ENCODE results near the gene GATB.
A peak's percentile ranks its signal among the peaks of the same experiment; 100 is the strongest.
"Not testable (repeated sequence)": the region's sequence is repeated elsewhere in the genome, so short reads cannot be mapped to it uniquely, and the experiment has no call there.

GATB gene

DNA sequence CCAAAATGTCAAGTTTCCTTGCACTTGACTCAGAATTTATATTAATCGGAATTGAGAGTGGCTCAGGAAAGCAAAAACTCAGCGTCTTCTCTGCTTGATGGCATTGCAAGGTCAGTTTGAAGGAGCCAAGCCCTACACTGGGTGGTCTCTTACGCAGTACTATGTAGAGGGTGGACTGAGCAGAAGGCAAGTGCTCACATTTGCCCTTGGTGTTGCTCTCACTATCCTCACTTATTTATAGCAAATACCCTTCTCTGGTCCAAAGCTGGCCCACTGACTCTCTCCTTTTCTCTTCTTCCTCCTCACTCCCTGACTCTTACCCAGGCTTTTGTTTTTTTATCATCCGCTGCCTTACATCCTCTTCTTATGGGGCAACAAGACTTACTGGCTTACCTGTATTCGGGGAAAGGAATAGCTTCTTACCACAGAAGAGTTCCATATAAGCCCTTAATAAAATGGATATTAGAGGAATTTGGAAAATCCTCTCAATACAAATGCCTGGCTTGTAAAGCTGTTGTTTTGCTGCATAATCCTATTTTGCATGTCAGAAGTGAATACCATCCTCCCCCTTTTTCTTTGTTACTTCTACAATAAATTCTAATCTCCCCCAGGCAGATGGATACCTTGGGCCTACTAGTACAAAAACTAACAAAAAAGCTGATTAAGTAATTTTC is 24.8 kb upstream of the GATB start:
- no peak for DNase-seq (ENCODE audit: low read depth in 2 of 2)

- DNase-seq (ENCODE audit: low read depth in 2 of 2): no peak
Measured at GRCh38 chr4:151784706-151785105, 23.9 kb upstream of the GATB start.

GRCh38 chr4:151783867-151784266 is 23.1 kb upstream of the GATB start:
- DNase-seq (ENCODE audit: low read depth in 2 of 2): no peak

DNA sequence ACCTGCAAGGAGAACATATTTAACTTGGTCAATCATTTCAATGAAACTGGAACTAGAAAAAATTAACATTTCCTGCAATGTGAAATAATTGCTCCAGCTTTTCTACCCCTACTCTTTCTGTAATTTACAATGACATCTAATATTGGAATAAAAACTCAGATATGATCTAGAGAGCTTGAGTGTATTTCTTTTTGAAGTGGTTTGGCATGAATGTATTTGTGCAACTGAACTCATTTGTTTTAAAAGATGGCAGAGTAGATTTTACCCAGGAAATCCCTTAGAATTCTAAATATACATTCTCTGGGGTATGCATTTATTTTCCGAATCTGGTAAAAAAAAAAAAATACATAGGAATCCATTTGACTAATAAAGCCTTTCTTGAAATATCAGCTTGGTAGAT is 21.5 kb upstream of the GATB start:
- DNase-seq (ENCODE audit: low read depth in 2 of 2): no peak

GRCh38 chr4:151781026-151781425 is 20.2 kb upstream of the GATB start:
- DNase-seq (ENCODE audit: low read depth in 2 of 2): no peak

GRCh38 chr4:151777471-151777870 is 16.7 kb upstream of the GATB start:
- DNase-seq (ENCODE audit: low read depth in 2 of 2): no peak

DNA sequence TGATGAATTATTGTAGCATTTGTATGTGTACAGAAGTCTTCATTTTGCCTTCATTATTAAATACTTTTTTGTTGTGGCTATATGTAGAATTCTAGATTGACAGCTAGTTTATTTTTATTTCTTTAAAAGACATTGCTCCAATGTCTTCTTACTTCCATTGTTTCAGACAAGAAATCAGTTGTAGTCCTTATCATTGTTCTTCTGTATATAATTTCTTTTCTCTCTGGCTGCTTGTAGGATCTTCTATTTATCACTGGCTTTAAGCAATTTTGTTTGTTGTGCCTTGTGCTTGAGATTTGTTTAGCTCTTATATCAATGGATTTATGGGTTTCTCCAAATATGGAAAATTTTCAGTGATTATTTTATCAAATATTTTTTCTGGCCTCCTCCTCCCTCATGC is 13.5 kb upstream of the GATB start:
- DNase-seq (ENCODE audit: low read depth in 2 of 2): no peak

- no peak for DNase-seq (ENCODE audit: low read depth in 2 of 2)
Measured at GRCh38 chr4:151772274-151772673, 11.5 kb upstream of the GATB start.

- DNase-seq (ENCODE audit: low read depth in 2 of 2): no peak
Measured at GRCh38 chr4:151771664-151772063, 10.9 kb upstream of the GATB start.

- no peak for DNase-seq (ENCODE audit: low read depth in 2 of 2)
Measured at GRCh38 chr4:151770154-151770553, 9.3 kb upstream of the GATB start.

- no peak for DNase-seq (ENCODE audit: low read depth in 2 of 2)
Measured at GRCh38 chr4:151768835-151769234, 8.0 kb upstream of the GATB start.

GRCh38 chr4:151766691-151767090 is 5.9 kb upstream of the GATB start:
- no peak for DNase-seq (ENCODE audit: low read depth in 2 of 2)

GRCh38 chr4:151760002-151760401 is 805 bp downstream of the GATB start:
- DNase-seq (ENCODE audit: low read depth in 2 of 2): no peak

GRCh38 chr4:151753056-151753455 is 7.8 kb downstream of the GATB start:
- DNase-seq (ENCODE audit: low read depth in 2 of 2): no peak

DNA sequence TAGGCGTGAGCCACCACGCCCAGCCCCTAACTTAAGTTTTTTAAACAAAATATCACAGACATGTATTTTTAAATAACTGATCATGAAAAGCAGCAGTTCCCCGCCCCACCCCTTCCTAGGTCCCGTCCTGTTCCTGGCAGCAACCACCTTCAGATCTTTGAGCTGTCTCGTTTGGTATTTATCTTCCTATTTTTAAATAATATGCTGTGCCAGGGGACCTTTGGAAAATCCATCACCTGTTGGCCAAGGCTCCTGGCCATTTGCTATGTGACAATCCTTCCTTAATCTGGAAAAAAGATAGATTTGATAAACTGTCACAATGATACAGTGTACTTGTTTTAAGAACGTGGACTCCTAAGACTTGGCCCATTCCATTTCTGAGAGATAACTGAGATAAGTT is 10.7 kb downstream of the GATB start:
- DNase-seq (ENCODE audit: low read depth in 2 of 2): no peak

DNA sequence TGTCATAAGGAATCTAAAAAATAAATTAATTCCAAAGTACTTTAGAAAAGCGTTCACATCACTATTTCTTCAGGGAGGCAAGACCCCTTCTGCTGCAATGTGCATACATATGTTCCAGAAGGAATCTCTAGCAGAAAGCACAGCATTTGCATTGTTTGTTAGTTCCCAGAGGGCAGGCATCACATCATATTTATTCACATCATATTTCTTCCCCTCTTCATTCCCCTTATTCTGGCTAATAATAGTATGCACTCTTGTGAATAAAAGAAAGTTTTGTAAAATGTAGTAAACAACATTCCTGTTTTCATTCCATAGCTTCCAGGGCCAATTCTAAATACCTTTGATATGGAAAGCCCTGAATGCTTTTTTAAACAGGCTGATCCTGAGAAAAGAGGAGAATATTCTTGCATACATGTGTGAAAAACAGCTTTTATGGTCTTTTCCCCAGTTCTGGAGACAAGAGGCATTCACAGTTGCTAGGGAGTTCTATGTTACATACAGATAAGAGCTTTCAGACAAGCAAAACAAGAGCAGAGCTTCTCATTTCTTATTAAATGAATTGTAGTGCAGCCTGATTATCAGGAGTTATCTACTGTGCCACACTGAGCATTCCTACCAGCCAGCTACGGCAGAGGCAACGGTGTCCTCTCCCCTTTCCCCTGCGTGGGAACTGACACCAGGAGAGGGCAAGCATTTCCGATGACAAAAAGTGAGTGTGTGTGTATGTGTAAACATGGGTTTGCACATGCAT is 15.2 kb downstream of the GATB start:
- DNase-seq (ENCODE audit: low read depth in 2 of 2): peak in 1 of 2 experiments; percentile 1

DNA sequence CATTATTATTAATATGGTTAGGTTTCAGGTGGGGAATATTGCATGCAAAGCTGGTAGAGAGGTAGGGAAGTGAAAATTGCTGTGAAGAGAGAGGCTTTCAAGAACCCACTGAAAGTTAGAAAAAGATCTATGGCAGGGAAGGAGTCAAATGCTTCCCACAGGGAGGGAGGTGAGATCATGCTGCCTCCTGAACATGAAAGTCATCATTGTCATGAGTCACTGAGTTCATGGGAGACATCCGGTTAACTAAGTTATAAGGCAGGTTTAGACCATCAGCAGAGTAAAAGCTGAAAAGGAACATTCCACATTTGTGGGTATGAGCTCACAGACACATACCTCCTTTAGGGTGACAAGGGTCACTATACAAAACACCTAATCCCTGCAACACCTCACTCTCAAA is 16.2 kb downstream of the GATB start:
- DNase-seq (ENCODE audit: low read depth in 2 of 2): peak; percentile 53 to 54

DNA sequence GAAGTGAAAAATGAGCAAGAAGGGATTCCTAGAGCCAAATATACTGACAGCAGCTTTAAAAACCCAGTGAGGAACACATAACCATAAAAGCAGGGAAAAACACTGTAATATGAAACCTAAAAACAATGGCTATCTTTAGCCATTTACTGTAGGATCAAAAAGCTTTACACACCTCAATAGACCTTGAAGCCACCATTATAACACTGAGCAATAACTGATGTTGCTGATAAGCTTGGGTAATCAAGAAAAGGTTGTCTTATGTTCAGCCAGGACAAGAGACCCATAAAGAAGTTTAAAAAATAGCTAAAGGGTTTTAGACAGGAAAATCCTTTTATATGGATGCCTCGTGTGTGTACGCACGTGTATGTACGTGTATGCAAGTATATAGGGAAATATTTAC is 16.9 kb downstream of the GATB start:
- no peak for DNase-seq (ENCODE audit: low read depth in 2 of 2)

DNA sequence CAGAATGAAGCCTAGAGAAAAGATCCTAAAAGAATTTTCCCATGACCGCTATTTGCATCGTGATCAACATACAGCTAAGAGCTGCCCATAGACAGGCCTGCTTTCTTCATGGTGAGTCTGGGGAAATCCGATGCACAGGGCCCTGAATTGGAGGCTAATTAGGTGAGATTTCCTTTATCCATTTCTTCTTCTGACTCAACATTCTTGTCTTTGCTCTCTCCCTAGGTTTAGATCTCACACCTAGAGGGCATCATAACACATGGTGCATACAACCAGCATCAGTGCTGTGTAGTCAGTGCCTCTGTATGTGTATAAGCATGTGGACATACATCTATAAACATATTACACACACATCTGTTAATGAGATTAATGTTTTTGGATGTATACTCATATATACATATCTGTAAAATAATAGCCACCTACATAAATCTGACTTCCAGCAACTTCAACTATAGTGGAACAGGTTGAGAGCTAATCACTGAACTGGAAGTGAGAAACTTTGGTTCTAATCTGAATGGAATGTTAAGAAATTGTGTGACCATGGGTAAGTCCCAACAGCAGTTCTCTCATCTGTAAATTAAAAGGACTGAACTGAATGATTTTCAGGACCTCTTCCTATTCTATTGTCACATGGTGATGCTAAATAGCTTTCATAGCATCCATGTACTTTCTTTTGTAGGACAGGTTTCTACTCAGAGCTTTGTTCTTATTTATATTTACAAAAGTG is 17.5 kb downstream of the GATB start:
- no peak for DNase-seq (ENCODE audit: low read depth in 2 of 2)

GRCh38 chr4:151738720-151739517 is 21.9 kb downstream of the GATB start:
- no peak for DNase-seq (ENCODE audit: low read depth in 2 of 2)

- not testable (repeated sequence) for DNase-seq (ENCODE audit: low read depth in 2 of 2)
Measured at GRCh38 chr4:151736852-151737251, 24.0 kb downstream of the GATB start.

GRCh38 chr4:151736361-151736760 is 24.4 kb downstream of the GATB start:
- no peak for DNase-seq (ENCODE audit: low read depth in 2 of 2)
